Hepatocyte (in vitro differentiated cells): ENCODE data around the gene PAIP2B.

Experiments
- CTCF ChIP-seq: fragments of 200-600 bp; sonication (generic); IDR thresholded peaks from 2 replicates; pipeline ENCODE4 v1.5.1; 2016; ENCODE audit warnings: antibody characterized with exemption, mild to moderate bottlenecking; ENCODE audit not compliant: poor library complexity
- EZH2phosphoT487 ChIP-seq: fragments of 200-600 bp; sonication (generic); IDR thresholded peaks from one replicate; pipeline ENCODE4 v1.6.1; 2018; ENCODE audit warnings: antibody characterized with exemption, mild to moderate bottlenecking, low read depth, moderate library complexity; ENCODE audit not compliant: unreplicated experiment, severe bottlenecking

GRCh38 chr2:71154279-71154678, 72.6 kb downstream of the PAIP2B start:
- TF ChIP-seq CTCF, result no peak
- TF ChIP-seq EZH2phosphoT487, result no peak
